Liver (tissue), 2 donors: ENCODE results near the gene MRPS16.

ENCODE experiments used
- CTCF ChIP-seq: fragments of 150-350 bp; IDR thresholded peaks from 2 replicates; pipeline ENCODE4 v1.5.1; 2017; ENCODE audit warnings: improper control_type of control experiment, low read depth, low read length; ENCODE audit not compliant: missing input control
- REST ChIP-seq: IDR thresholded peaks from 2 replicates; pipeline ENCODE4 v1.6.1; 2016; ENCODE audit warnings: antibody characterized with exemption, mild to moderate bottlenecking
- donor health status: healthy.

DNA sequence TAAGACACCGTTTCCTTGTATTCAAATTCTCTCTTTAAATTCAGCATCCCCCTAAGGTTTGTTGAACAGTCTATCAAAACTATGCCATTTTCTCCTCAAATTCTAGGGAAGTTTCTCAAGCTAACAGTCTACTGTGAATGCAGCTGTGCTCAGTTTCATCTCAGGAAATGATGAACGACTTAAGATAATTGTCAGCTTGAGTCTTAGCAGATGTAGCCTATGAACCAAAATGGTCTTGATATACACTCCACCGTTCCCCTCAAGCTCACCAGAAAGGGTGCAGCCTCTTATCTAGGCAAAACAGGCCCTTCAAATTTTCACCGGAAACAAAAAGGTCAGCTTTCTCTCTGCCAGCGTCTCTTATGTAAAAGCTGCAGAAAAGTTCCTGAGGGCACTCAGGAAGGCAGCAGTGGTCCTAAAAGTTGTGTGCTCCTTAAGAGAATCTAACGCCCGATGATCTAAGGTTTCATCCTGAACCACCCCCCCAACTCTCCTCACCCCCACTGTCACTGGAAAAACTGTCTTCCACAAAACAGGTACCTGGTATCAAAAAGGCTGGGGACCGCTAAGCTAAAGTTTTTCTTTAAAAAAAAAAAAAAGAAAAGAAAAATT is 7.5 kb downstream of the MRPS16 start:
- TF ChIP-seq CTCF: no peak
- TF ChIP-seq REST: no peak
